ENCODE data around the gene HCN2. TPM values are rescaled to one million over a fixed set of nuclear protein-coding genes. Genes with fewer than 3 reads are reported as not detected.

The HCN2 gene
- total and polyA plus RNA-seq, 3 donors from 2014 or later = 5.5 to 12.4 (median 6.6) TPM

DNA sequence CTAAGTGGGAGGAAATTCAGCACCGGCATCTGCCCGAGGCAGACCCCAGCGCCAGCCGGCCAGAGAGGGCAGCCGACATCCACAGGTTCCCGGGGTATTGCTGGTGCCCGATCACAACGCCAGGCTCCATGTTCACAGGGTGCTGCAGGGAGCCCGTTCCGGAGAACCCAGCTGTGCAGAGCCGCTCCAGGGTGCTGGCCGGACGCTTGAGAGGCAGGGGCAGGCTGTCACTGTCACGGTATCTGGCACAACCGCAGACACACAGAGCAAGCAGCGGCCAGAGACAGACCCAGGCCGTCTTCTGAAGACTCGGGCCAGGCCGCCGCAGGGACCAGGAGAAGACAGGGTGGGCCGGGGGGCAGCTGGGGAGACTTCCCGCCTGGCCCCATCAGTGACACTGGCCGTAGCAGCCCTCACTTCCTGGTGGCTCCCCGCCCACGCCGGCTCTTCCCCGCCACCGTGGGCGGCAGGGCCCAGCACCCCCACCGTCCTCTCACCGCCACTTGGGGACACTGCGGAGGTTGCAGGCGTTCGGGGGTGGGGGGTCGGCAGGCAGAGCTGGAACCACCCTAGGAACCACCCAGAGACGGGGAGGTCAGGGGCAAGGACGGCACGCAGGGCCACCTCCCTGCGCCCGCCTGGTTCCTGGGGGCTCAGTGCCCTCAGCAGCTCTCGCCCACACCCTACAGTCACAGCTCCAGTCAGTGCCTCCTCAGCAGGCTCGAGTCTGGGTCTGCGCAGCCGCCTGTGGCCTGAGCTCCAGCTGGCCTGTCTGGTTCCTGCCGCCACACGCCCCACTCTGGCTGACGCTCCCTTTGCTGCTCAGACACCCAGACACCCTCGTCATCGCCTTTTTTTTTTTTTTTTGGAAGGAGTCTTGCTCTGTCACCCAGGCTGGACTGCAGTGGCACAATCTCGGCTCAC, 69.5 kb downstream of the HCN2 start:
- intact Hi-C loops (cut with DNase I; ENCODE audit: low total_unique reads) = no loop called here
- Histone ChIP-seq H3K4me3 (no peak overlapping the region), H3K4me1 (peaks cover 52% of the 10 kb centered on the region), H3K36me3 (ENCODE audit: low read depth, missing control alignments) (no peaks in the 10 kb centered on the region), H3K9me3 (no peaks in the 10 kb centered on the region), H3K27me3 (no peaks in the 10 kb centered on the region), H3K27ac (peak overlapping the region in 1 of 2 donors; percentile 48)
- TF ChIP-seq POLR2A (IDR thresholded peaks at IDR 0.05) (no peak), CTCF (IDR thresholded peaks at IDR 0.05) (no peak)
- 62 to 72% methylated on average over 9 to 50 of the region's 50 CpGs for WGBS, 2 donors
- peak; percentile 58 for DNase-seq

GRCh38 chr19:660793-661426, 71.2 kb downstream of the HCN2 start:
- H3K36me3 ChIP-seq (ENCODE audit: low read depth, missing control alignments) = no peaks in the 10 kb centered on the region
- no peak for DNase-seq
- no peaks in the 10 kb centered on the region for H3K9me3 ChIP-seq

GRCh38 chr19:661427-662196, 71.9 kb downstream of the HCN2 start:
- Histone ChIP-seq H3K36me3 (ENCODE audit: low read depth, missing control alignments) (no peaks in the 10 kb centered on the region), H3K4me1 (peaks cover 57% of the 10 kb centered on the region), H3K27me3 (no peaks in the 10 kb centered on the region), H3K27ac (peak overlapping the region; percentile 68 to 82), H3K4me3 (peak overlapping the region; percentile 97 to 98), H3K9me3 (no peaks in the 10 kb centered on the region)
- no peak for DNase-seq
- TF ChIP-seq POLR2A (IDR thresholded peaks at IDR 0.05) (no peak), CTCF (IDR thresholded peaks at IDR 0.05) (no peak)
- intact Hi-C loops (cut with DNase I; ENCODE audit: low total_unique reads) = no loop called here
- 5 to 11% methylated on average over 31 of the region's 31 CpGs for WGBS, 2 donors

More at GRCh38 chr19:660793-661426, 71.2 kb downstream of the HCN2 start:
- peak overlapping the region in 1 of 2 donors; percentile 98 for H3K4me3 ChIP-seq
- intact Hi-C loops (cut with DNase I; ENCODE audit: low total_unique reads) = no loop called here
- peak overlapping the region; percentile 68 to 82 for H3K27ac ChIP-seq
- TF ChIP-seq POLR2A (IDR thresholded peaks at IDR 0.05) = no peak
- no peak for TF ChIP-seq CTCF (IDR thresholded peaks at IDR 0.05)
- H3K27me3 ChIP-seq = no peaks in the 10 kb centered on the region
- H3K4me1 ChIP-seq = peaks cover 57% of the 10 kb centered on the region
- 38 to 80% methylated on average over 3 to 20 of the region's 20 CpGs for WGBS, 2 donors

DNA sequence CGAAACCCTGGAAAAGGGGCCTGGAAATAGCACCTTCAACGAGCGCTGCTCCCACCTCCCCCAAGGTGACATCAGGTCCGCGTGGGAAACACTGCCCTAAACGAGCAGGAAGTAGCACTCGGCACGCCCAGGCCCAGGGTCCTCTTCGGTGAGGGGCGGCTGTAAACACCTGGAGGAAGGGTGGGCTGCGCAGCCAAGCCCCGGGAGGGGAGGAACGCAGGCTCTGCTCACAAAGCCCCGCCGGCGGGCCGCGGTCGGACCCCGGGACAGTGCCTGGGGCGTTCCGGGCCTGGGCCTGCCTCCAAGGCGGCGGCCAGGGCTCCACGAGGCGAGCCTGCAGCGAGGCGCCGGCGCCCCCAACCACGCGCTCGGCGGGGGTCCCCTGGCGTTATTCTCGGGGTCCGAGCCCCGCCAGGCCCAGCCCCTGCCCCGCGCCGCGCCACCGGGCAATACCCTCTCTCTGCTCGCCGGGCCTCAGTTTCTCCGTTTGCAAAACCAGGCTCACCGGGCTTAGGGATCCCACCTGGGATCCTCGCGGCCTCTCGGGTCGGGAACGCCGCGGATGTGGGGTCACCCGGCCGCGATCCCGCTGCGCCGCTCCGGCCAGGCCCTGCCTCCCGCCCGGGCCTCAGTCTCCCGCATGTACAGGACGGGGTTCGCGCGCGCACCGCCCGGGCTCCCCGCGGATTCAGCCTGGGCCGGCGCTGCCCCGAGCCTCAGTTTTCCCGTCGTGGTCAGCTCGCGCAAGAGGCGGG, 72.7 kb downstream of the HCN2 start:
- intact Hi-C loops (cut with DNase I; ENCODE audit: low total_unique reads) = no loop called here
- peaks cover 54% of the 10 kb centered on the region for H3K4me1 ChIP-seq
- TF ChIP-seq CTCF (IDR thresholded peaks at IDR 0.05) (no peak), POLR2A (IDR thresholded peaks at IDR 0.05) (no peak)
- no peaks in the 10 kb centered on the region for H3K36me3 ChIP-seq (ENCODE audit: low read depth, missing control alignments)
- WGBS, 2 donors = 0 to 1% methylated on average over 9 to 47 of the region's 81 CpGs
- H3K27ac ChIP-seq = peak overlapping the region; percentile 68 to 82
- no peaks in the 10 kb centered on the region for H3K27me3 ChIP-seq
- H3K4me3 ChIP-seq = peak overlapping the region; percentile 97 to 98
- H3K9me3 ChIP-seq = no peaks in the 10 kb centered on the region
- DNase-seq = peak; percentile 56
